Renal cortex interstitium (tissue), 11 donors: ENCODE results near the gene TPM2. TPM values are rescaled to one million over a fixed set of nuclear protein-coding genes. Genes with fewer than 3 reads are reported as not detected.
"Not testable (repeated sequence)": the region's sequence is repeated elsewhere in the genome, so short reads cannot be mapped to it uniquely, and the experiment has no call there.

Source experiments
- DNase-seq, 11 donors: peaks; one replicate each; pipeline ENCODE4 v3.0.0-alpha.2; 2013; ENCODE audit warnings: low read depth in 9 of 11, low spot score in 4 of 11; ENCODE audit errors: extremely low read depth in 1 of 11
- polyA plus RNA-seq, 3 donors: library from polyadenylated mRNA; unstranded; fragments of 120-200 nt; gene quantifications; one replicate each; pipeline ENCODE4 v1.2.1, GENCODE V29; 2013; ENCODE audit not compliant: insufficient read length in 3 of 3

Gene TPM2
- polyA plus RNA-seq, 3 donors: 149 to 194 (median 156) TPM

GRCh38 chr9:35649431-35650340 lies 40.0 kb downstream of the TPM2 start:
- DNase-seq: no peak

- DNase-seq: peak; percentile 84 to 93 (median 90)
These were observed 43.0 kb downstream of the TPM2 start for GRCh38 chr9:35646533-35647265.

- peak in 7 of 11 donors; percentile 50 to 71 (median 57) for DNase-seq
These were observed 43.6 kb downstream of the TPM2 start for GRCh38 chr9:35646153-35646532.

- not testable (repeated sequence) for DNase-seq
These were observed 44.0 kb downstream of the TPM2 start for GRCh38 chr9:35645736-35646135.

GRCh38 chr9:35643046-35643445 lies 46.7 kb downstream of the TPM2 start:
- no peak for DNase-seq

GRCh38 chr9:35641478-35641877 lies 48.2 kb downstream of the TPM2 start:
- DNase-seq: not testable (repeated sequence)

GRCh38 chr9:35640431-35640830 lies 49.3 kb downstream of the TPM2 start:
- DNase-seq: not testable (repeated sequence)

GRCh38 chr9:35639631-35640030 lies 50.1 kb downstream of the TPM2 start:
- DNase-seq: no peak

GRCh38 chr9:35639225-35639624 lies 50.5 kb downstream of the TPM2 start:
- DNase-seq: not testable (repeated sequence)

- DNase-seq: not testable (repeated sequence)
These were observed 51.0 kb downstream of the TPM2 start for GRCh38 chr9:35638751-35639150.

- not testable (repeated sequence) for DNase-seq
These were observed 52.2 kb downstream of the TPM2 start for GRCh38 chr9:35637427-35637955.

- not testable (repeated sequence) for DNase-seq
These were observed 52.9 kb downstream of the TPM2 start for GRCh38 chr9:35636877-35637246.

GRCh38 chr9:35636135-35636876 lies 53.4 kb downstream of the TPM2 start:
- no peak for DNase-seq

- DNase-seq: no peak
These were observed 54.0 kb downstream of the TPM2 start for GRCh38 chr9:35635730-35636129.

Other genes with a start within 250 kb of the TPM2 start
- 10 to 100 TPM; 16.1 to 20.9 (median 19.4) TPM for gene RUSC2, start 199.8 kb downstream of the TPM2 start, polyA plus RNA-seq
- 10 to 100 TPM; 36.0 to 42.5 (median 38.5) TPM for gene TESK1, start 84.7 kb downstream of the TPM2 start, polyA plus RNA-seq
- 1 to 10 TPM; 2.4 to 3.9 (median 2.7) TPM for gene CD72, start 71.5 kb downstream of the TPM2 start, polyA plus RNA-seq
- gene SIT1, start 39.0 kb downstream of the TPM2 start, polyA plus RNA-seq: under 1 TPM; 0.27 to 0.48 (median 0.28) TPM
- gene RMRP, start 31.9 kb downstream of the TPM2 start, polyA plus RNA-seq: 1 to 10 TPM in 1 of 3 donors, not detected in 2; 1.9 TPM
- 10 to 100 TPM; 14.2 to 22.3 (median 18.6) TPM for gene CCDC107, start 31.6 kb downstream of the TPM2 start, polyA plus RNA-seq
- 10 to 100 TPM in 1 of 3 donors, 1 to 10 TPM in 2; 9.3 to 11.5 (median 10.0) TPM for gene ARHGEF39, start 24.7 kb downstream of the TPM2 start, polyA plus RNA-seq
- 1 to 10 TPM in 1 of 3 donors, under 1 TPM in 2; 0.85 to 1.1 (median 0.93) TPM for gene CA9, start 16.0 kb downstream of the TPM2 start, polyA plus RNA-seq
- gene TLN1, start 42.3 kb upstream of the TPM2 start, polyA plus RNA-seq: 100 to 1,000 TPM; 150 to 192 (median 174) TPM
- 10 to 100 TPM; 37.4 to 40.2 (median 39.3) TPM for gene CREB3, start 42.7 kb upstream of the TPM2 start, polyA plus RNA-seq
- 100 to 1,000 TPM in 2 of 3 donors, 10 to 100 TPM in 1; 96.9 to 126 (median 107) TPM for gene GBA2, start 59.3 kb upstream of the TPM2 start, polyA plus RNA-seq
- 10 to 100 TPM; 28.8 to 30.3 (median 29.0) TPM for gene RGP1, start 59.4 kb upstream of the TPM2 start, polyA plus RNA-seq
- gene MSMP, start 64.4 kb upstream of the TPM2 start, polyA plus RNA-seq: 1 to 10 TPM in 1 of 3 donors, not detected in 2; 1.1 TPM
- 10 to 100 TPM; 32.0 to 38.0 (median 33.7) TPM for gene NPR2, start 101.7 kb upstream of the TPM2 start, polyA plus RNA-seq
- gene SPAG8, start 122.3 kb upstream of the TPM2 start, polyA plus RNA-seq: 1 to 10 TPM; 4.8 to 8.6 (median 6.5) TPM
- gene HINT2, start 125.1 kb upstream of the TPM2 start, polyA plus RNA-seq: 10 to 100 TPM; 50.5 to 60.3 (median 58.2) TPM
- gene FAM221B, start 138.8 kb upstream of the TPM2 start, polyA plus RNA-seq: under 1 TPM in 2 of 3 donors, not detected in 1; 0.10 to 0.26 TPM
- gene TMEM8B, start 139.3 kb upstream of the TPM2 start, polyA plus RNA-seq: 10 to 100 TPM; 24.4 to 36.4 (median 28.9) TPM
- gene OR13J1, start 180.5 kb upstream of the TPM2 start, polyA plus RNA-seq: under 1 TPM in 1 of 3 donors, not detected in 2; 0.11 TPM
- under 1 TPM in 2 of 3 donors, not detected in 1; 0.47 to 0.60 TPM for gene HRCT1, start 216.3 kb upstream of the TPM2 start, polyA plus RNA-seq
- gene SPAAR, start 219.6 kb upstream of the TPM2 start, polyA plus RNA-seq: 1 to 10 TPM; 1.3 to 1.5 (median 1.3) TPM